Loucy (cell line): ENCODE results near the gene DUS3L.

Source experiments
- CTCF ChIP-seq: fragments of 200-600 bp; sonication (generic); conservative IDR thresholded peaks from 2 replicates; pipeline ENCODE4 v1.5.1; 2014; ENCODE audit warnings: mild to moderate bottlenecking, antibody characterized with exemption, low read length
- EZH2phosphoT487 ChIP-seq: fragments of 200-600 bp; IDR thresholded peaks from 2 replicates; pipeline ENCODE4 v1.6.1; 2018; ENCODE audit warnings: antibody characterized with exemption, mild to moderate bottlenecking, moderate library complexity, borderline replicate concordance

- no peak for TF ChIP-seq CTCF
- no peak for TF ChIP-seq EZH2phosphoT487
These were observed 8.6 kb upstream of the DUS3L start for GRCh38 chr19:5799247-5800241.
